GM21526 (cell line): ENCODE results near the gene WBP1L.
"Not testable (repeated sequence)": the region's sequence is repeated elsewhere in the genome, so short reads cannot be mapped to it uniquely, and the experiment has no call there.

ENCODE experiments used
- ATAC-seq: cut with Tn5 transposase; IDR thresholded peaks from one replicate; pipeline ENCODE4 v1.9.1; 2021; ENCODE audit warnings: moderate library complexity; ENCODE audit not compliant: unreplicated experiment, low FRiP score

WBP1L gene

GRCh38 chr10:102743588-102744373, at the start of gene WBP1L:
Gene WBP1L (plus strand): TSS chr10:102743948. CDS start chr10:102744054, 106 bp downstream.
- peak; percentile 92 for ATAC-seq

GRCh38 chr10:102695401-102695800, 48.3 kb upstream of the WBP1L start:
- not testable (repeated sequence) for ATAC-seq

DNA sequence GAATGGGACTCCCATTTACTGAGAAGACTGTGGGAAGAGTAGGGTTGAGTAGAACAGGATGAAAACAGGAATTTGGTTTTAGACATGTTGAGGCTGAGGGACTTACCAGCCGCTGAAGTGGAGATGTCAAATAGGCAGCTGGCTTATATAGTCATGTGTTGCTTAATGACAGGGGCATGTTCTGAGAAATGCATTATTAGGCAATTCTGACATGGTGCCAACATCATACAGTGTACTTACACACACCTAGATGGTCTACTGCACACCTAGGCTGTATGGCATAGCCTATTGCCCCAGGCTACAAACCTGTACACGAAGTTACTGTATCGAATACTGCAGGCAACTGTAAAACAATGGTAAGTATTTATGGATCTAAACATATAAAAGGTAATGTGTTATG, 47.0 kb upstream of the WBP1L start:
- ATAC-seq: no peak

DNA sequence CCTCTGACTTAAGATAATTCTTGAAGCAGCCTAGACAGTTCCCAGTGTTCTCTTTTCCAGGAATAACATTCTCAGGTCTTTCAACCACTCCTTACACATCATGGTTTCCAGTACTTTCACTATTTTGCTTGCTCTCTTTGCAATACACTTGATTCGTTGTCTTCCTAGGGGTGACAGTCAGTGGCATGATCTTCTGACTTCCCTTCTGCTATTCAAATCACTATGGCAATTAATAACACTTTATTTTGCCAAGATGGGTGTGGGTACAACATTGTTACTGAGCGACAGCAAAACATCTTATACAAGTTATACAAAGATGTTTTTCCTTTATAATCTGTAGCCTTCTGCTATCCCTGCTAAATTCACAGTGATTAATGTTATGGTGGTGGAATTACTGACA, 44.9 kb upstream of the WBP1L start:
- no peak for ATAC-seq

DNA sequence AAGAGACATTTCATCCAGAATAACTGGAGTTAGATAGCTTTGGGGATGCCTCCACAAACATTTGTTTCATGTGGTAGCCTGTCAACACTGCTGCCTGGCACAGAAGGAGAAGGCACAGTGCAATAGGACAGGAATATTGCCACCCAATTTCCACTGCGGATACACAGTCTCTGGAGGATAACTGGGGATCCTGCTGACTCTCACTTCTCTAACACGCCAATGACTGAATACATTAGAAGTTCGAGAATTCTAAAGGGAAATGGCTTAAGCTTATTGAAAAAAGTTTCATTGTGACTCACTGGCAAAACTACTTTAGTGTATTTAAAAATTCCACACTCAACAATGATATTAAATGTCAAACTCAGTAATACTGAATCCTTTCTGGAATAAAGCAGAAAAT, 42.5 kb upstream of the WBP1L start:
- no peak for ATAC-seq

DNA sequence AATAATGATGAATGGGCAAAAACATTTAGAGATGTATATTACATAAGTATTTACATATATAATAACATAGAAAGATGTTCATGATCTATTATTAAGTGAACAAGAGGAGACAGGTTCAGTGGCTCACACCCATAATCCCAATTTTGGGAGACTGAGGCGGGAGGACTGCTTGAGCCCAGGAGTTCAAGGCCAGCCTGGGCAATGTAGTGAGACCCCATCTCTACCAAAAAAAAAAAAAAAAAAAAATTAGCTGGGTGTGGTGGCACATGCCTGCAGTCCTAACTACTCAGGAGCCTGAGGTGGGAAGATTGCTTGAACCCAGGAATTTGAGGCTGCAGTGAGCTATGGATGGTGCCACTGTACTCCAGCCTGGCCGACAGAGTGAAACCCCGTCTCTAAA, 42.0 kb upstream of the WBP1L start:
- no peak for ATAC-seq

GRCh38 chr10:102702742-102703141, 41.0 kb upstream of the WBP1L start:
- ATAC-seq: no peak

DNA sequence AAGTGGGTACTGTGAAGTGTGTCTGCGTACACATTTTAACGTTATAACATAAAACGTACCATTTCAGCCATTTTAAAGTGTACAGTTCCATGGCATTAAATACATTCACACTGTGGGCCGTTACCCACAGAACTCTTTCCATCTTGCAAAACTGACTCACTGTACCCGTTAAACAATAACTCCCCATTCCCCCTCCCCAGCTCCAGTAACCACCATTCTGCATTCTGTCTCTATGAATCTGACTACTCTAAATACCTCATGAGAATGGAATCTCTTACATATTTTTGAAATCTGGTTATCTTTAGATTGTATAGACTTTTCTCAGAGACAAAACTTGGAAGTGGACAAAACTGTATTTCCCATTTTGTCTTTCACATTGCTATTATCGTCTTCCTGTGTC, 38.8 kb upstream of the WBP1L start:
- no peak for ATAC-seq

- ATAC-seq: no peak
Measured at GRCh38 chr10:102705531-102705930, 38.2 kb upstream of the WBP1L start.

DNA sequence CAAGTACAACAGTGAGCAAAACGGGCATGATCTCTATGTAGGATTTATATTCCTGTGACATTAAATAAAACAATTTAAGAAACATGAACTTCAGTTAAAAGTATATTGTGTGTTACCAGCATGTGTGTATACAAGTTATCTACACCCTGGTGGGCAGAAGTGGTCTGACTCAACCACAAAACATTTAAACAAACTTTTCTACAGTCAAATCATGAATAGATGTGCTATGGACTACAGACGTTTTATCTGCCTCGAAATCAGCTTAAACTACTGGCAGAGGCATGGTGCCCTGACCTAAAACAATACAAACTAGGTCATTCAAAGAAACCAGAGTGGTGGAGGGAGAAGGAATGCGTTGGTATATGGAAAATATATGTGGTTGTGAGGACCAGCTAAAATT, 33.1 kb upstream of the WBP1L start:
- no peak for ATAC-seq

GRCh38 chr10:102712089-102712488, 31.7 kb upstream of the WBP1L start:
- no peak for ATAC-seq

- ATAC-seq: no peak
Measured at GRCh38 chr10:102712843-102713538, 30.8 kb upstream of the WBP1L start.

DNA sequence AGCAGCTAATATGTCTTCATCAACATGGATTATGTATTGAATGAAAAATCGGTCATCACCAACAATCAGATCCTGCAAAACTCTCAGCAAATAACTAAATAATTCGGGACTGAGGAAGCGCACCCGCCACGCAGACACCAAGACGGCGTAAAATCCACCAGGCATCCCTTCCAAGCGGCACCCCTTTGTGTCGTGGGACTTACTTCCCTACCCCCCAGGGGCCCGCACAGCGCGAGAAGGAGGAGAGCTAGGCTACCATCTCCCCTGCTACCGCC, 30.3 kb upstream of the WBP1L start:
- ATAC-seq: peak; percentile 30

GRCh38 chr10:102713814-102714620, 29.7 kb upstream of the WBP1L start, which contains the start of gene ARL3:
Gene ARL3 (minus strand): TSS chr10:102714397. CDS start chr10:102714275, 122 bp downstream.
- peak; percentile 68 for ATAC-seq

DNA sequence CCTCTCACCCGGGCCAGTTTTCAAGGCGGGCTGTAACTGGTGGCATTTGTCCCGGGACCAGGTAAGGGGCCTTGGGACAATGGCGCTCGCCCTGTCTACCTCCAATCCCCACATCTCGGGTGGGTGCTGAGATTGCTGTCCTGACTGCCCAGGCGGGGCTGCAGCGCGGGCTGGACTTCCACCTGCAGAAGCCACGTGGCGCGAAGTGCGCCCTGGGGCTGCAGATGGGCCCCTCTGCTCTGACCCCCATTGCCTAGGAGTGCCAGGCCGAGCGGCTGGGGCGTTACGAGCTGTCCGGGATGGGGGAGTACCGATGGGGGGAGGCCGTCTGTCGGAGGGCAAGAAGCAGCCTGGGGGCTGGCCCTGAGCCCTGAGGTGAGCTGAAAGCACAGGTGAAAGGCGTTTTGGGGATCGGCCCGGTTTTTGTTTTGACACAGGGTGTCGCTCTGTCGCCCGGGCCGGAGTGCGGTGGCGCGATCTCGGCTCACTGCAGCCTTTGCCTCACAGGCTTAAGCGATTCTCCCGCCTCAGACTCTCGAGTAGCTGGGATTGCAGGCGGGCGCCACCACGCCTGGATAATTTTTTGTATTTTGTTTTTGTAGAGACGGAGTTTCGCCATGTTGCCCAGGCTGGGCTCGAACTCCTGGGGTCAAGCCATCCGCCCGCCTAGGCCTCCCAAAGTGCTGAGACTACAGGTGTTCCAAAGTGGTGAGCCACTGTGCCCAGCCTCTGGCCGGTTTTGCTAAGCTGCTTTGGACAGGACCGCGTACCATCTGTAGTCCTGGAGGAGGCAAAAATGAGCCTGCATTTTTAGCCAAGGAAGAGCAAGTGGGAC, 28.9 kb upstream of the WBP1L start, which contains the start of gene SFXN2:
Gene SFXN2, plus strand, starts transcription at position 16 of the 835 bp plus-strand sequence. CDS start 12,001 bp downstream, outside the sequence.
- ATAC-seq: peak; percentile 24

DNA sequence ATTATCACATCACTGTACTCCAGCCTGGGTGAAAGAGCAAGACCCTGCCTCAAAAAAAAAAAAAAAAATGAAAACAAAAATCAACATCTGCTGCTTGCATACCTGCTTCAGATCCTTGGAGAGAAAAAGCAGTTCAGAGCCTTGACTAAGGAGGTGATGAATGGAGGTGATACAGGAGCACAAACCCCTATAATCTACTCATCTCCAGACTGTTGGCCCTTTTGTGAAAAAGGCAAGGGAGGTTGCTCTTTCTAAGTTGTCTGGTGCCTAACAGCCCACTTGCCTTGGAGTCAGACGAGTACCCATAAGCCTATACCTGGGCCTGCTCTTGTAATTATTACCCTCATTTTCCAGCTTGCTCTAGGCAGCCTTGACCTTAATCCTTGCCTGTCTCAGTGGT, 27.9 kb upstream of the WBP1L start:
- ATAC-seq: no peak

- not testable (repeated sequence) for ATAC-seq
Measured at GRCh38 chr10:102716900-102717565, 26.7 kb upstream of the WBP1L start.

DNA sequence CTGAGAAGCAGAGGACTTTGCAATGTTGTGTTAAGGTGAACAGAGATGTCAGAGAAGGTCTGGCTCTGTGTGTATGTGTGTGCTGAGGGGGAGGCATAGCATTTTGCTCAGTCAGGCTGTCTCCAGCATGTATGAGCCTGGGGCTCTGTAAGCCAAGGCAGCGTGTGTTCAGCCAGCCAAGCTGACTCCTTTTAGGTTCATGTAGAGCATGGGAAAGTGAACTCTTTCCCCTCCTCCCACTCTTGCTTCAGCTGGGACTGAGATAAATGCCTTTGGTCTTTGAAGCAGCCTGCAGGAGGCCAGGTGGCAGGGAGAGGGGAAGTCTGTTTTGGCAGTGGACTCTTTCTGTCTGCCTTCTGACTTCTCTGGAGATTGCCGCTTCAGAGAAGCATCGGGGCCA, 25.5 kb upstream of the WBP1L start:
- no peak for ATAC-seq

- no peak for ATAC-seq
Measured at GRCh38 chr10:102720337-102720736, 23.4 kb upstream of the WBP1L start.
